Colonic mucosa (tissue), 4 donors: ENCODE measurements around the gene NUP42. TPM values are rescaled to one million over a fixed set of nuclear protein-coding genes. Genes with fewer than 3 reads are reported as not detected.
"Not testable (repeated sequence)": the region's sequence is repeated elsewhere in the genome, so short reads cannot be mapped to it uniquely, and the experiment has no call there.

ENCODE experiments used
- DNase-seq: peaks from one replicate; pipeline ENCODE4 v3.0.0-alpha.2; 2020
- H3K27ac ChIP-seq: fragments of 200-600 bp; one replicate; pipeline ENCODE4 v1.8.0; 2021
- H3K27me3 ChIP-seq: fragments of 200-600 bp; one replicate; pipeline ENCODE4 v1.8.0; 2021
- H3K36me3 ChIP-seq: fragments of 200-600 bp; one replicate; pipeline ENCODE4 v1.8.0; 2021
- H3K4me1 ChIP-seq: fragments of 200-600 bp; one replicate; pipeline ENCODE4 v1.8.0; 2021; ENCODE audit warnings: mild to moderate bottlenecking
- H3K4me3 ChIP-seq: fragments of 200-600 bp; one replicate; pipeline ENCODE4 v1.8.0; 2021
- H3K9ac ChIP-seq, 2 donors: one replicate each; pipeline ENCODE4 v1.7.0; 2013; ENCODE audit warnings: control low read depth in 2 of 2, low read depth in 2 of 2, low read length in 2 of 2
- H3K9me3 ChIP-seq: fragments of 200-600 bp; one replicate; pipeline ENCODE4 v1.8.0; 2021
- intact Hi-C: fragments of 100-400 bp; cut with DNase I; formaldehyde crosslinking; loops from one replicate; pipeline ENCODE4 v1.14.1; 2022
- total RNA-seq, 2 donors: library from RNA; stranded (reverse); fragmentation: NEBNext Ultra II Directional in 1 of 2; extraction: Animal tissue kit (Norgen Biotek cat#: 25700) in 1 of 2; gene quantifications; one replicate each; pipeline ENCODE4 v1.2.1, GENCODE V29; 2021
- TF ChIP-seq, protein P1 (sequence below): fragments of 200-600 bp; IDR thresholded peaks from one replicate; pipeline ENCODE4 v1.8.0; 2022; ENCODE audit warnings: antibody characterized with exemption, mild to moderate bottlenecking
- donor health status: healthy.
- donor health status: DM: no; HTN: no; CAD: no.
- donor health status: DM: no; HTN: no; CAD: no.

The NUP42 gene
- total RNA-seq, 2 donors from 2014 or later, result 23.4 to 30.5 TPM

GRCh38 chr7:23185980-23186379 is 4.1 kb downstream of the NUP42 start:
- Histone ChIP-seq H3K4me3 (no peak overlapping the region), H3K9ac (no peak overlapping the region), H3K27ac (no peak overlapping the region), H3K4me1 (peaks cover 4% of the 10 kb centered on the region), H3K27me3 (no peaks in the 10 kb centered on the region), H3K36me3 (no peaks in the 10 kb centered on the region), H3K9me3 (no peaks in the 10 kb centered on the region)
- DNase-seq, result no peak
- TF ChIP-seq, protein P1, sequence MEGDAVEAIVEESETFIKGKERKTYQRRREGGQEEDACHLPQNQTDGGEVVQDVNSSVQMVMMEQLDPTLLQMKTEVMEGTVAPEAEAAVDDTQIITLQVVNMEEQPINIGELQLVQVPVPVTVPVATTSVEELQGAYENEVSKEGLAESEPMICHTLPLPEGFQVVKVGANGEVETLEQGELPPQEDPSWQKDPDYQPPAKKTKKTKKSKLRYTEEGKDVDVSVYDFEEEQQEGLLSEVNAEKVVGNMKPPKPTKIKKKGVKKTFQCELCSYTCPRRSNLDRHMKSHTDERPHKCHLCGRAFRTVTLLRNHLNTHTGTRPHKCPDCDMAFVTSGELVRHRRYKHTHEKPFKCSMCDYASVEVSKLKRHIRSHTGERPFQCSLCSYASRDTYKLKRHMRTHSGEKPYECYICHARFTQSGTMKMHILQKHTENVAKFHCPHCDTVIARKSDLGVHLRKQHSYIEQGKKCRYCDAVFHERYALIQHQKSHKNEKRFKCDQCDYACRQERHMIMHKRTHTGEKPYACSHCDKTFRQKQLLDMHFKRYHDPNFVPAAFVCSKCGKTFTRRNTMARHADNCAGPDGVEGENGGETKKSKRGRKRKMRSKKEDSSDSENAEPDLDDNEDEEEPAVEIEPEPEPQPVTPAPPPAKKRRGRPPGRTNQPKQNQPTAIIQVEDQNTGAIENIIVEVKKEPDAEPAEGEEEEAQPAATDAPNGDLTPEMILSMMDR, result no peak
- intact Hi-C loops, result no loop called here

- H3K4me3 ChIP-seq, result no peak overlapping the region
- H3K9me3 ChIP-seq, result no peaks in the 10 kb centered on the region
- no peaks in the 10 kb centered on the region for H3K27me3 ChIP-seq
- TF ChIP-seq, protein P1, result no peak
- H3K36me3 ChIP-seq, result no peaks in the 10 kb centered on the region
- no peak overlapping the region for H3K27ac ChIP-seq
- no peak overlapping the region for H3K9ac ChIP-seq
- no peak for DNase-seq
- intact Hi-C loops, result no loop called here
- H3K4me1 ChIP-seq, result no peaks in the 10 kb centered on the region
Observed at GRCh38 chr7:23191022-23191421, 9.2 kb downstream of the NUP42 start.

GRCh38 chr7:23193650-23194227 is 11.9 kb downstream of the NUP42 start:
- H3K36me3 ChIP-seq, H3K27me3 ChIP-seq, H3K27ac ChIP-seq, DNase-seq, H3K4me1 ChIP-seq, H3K9ac ChIP-seq, H3K4me3 ChIP-seq, intact Hi-C loops, H3K9me3 ChIP-seq: not testable (repeated sequence)

DNA sequence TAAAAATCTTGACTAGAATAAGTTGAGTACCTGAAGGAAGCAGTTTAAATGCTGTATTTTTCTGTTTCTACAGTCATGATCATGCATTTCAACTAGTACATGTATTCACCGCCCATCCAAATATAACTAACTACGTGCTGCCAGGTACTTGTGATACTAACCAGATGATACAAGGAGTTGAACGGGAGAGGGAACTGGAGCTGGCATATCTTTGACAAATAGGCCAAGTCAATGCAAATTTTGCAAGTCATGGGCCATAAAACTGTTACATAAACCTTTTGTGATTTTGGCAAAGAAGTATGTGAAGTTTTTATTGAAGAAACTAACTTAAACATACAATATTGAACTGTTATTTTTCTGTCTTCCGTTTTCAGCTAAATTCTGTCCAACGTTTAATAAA is 14.5 kb downstream of the NUP42 start:
- intact Hi-C loops, result no loop called here
- H3K36me3 ChIP-seq, result no peaks in the 10 kb centered on the region

GRCh38 chr7:23197745-23198144 is 15.9 kb downstream of the NUP42 start:
- H3K4me3 ChIP-seq, H3K9me3 ChIP-seq, H3K27ac ChIP-seq, H3K4me1 ChIP-seq, H3K27me3 ChIP-seq, DNase-seq, H3K9ac ChIP-seq, intact Hi-C loops, H3K36me3 ChIP-seq: not testable (repeated sequence)

More for the DNA sequence above, 14.5 kb downstream of the NUP42 start:
- H3K9ac ChIP-seq, result no peak overlapping the region
- no peak overlapping the region for H3K27ac ChIP-seq
- H3K27me3 ChIP-seq, result no peaks in the 10 kb centered on the region
- H3K4me1 ChIP-seq, result no peaks in the 10 kb centered on the region
- H3K9me3 ChIP-seq, result no peaks in the 10 kb centered on the region
- H3K4me3 ChIP-seq, result no peak overlapping the region
- TF ChIP-seq, protein P1, result no peak
- DNase-seq, result no peak

GRCh38 chr7:23200331-23200730 is 18.5 kb downstream of the NUP42 start:
- no peak for DNase-seq
- H3K27ac ChIP-seq, result no peak overlapping the region
- intact Hi-C loops, result no loop called here
- H3K9ac ChIP-seq, result no peak overlapping the region
- no peaks in the 10 kb centered on the region for H3K9me3 ChIP-seq
- H3K36me3 ChIP-seq, result no peaks in the 10 kb centered on the region
- no peaks in the 10 kb centered on the region for H3K27me3 ChIP-seq
- no peak overlapping the region for H3K4me3 ChIP-seq
- H3K4me1 ChIP-seq, result no peaks in the 10 kb centered on the region
- TF ChIP-seq, protein P1, result no peak
